Thymus (tissue), 11 donors: ENCODE measurements around the gene COL5A1. TPM values are rescaled to one million over a fixed set of nuclear protein-coding genes. Genes with fewer than 3 reads are reported as not detected.

Source experiments
- DNase-seq, 9 donors: peaks; one replicate each; pipeline ENCODE4 v3.0.0-alpha.2; 2013; ENCODE audit warnings: low spot score in 9 of 9, low read depth in 6 of 9, missing footprints in 1 of 9
- H3K27ac ChIP-seq, 2 donors: one replicate each; pipeline ENCODE4 v1.5.1; 2013; ENCODE audit warnings: control low read depth in 1 of 2, low read depth in 1 of 2, low read length in 1 of 2, mild to moderate bottlenecking in 1 of 2, moderate library complexity in 1 of 2
- H3K27me3 ChIP-seq, 2 donors: one replicate each; pipeline ENCODE4 v1.5.1; 2013; ENCODE audit warnings: low read length in 1 of 2; ENCODE audit not compliant: control insufficient read depth in 2 of 2, insufficient read depth in 1 of 2
- H3K36me3 ChIP-seq, 2 donors: one replicate each; pipeline ENCODE4 v1.5.1; 2013; ENCODE audit warnings: low read length in 1 of 2, mild to moderate bottlenecking in 1 of 2, moderate library complexity in 1 of 2; ENCODE audit not compliant: control insufficient read depth in 2 of 2, insufficient read depth in 2 of 2
- H3K4me1 ChIP-seq, 2 donors: one replicate each; pipeline ENCODE4 v1.5.1; 2013; ENCODE audit warnings: low read length in 2 of 2; ENCODE audit not compliant: control insufficient read depth in 2 of 2, insufficient read depth in 2 of 2
- H3K4me3 ChIP-seq, 2 donors: one replicate each; pipeline ENCODE4 v1.5.1; 2013; ENCODE audit warnings: low read length in 2 of 2, control low read depth in 1 of 2, mild to moderate bottlenecking in 1 of 2
- H3K9me3 ChIP-seq, 2 donors: one replicate each; pipeline ENCODE4 v1.5.1; 2013; ENCODE audit warnings: low read length in 1 of 2, mild to moderate bottlenecking in 1 of 2; ENCODE audit not compliant: control insufficient read depth in 2 of 2, insufficient read depth in 1 of 2
- WGBS: extraction: QIAGEN DNeasy Blood & Tissue Kit; methylation state at CpG from one replicate; pipeline ENCODE4 v1.1.7; 2013; 5-methylcytosine and 5-hydroxymethylcytosine counted together
- polyA plus RNA-seq: library from polyadenylated mRNA; stranded (reverse); fragments of 200-250 nt; gene quantifications from one replicate; pipeline ENCODE4 v1.2.3, GENCODE V29; 2013
- total RNA-seq: library from RNA; stranded (reverse); fragments of 120-200 nt; gene quantifications from one replicate; pipeline ENCODE4 v1.2.4, GENCODE V29; 2013
- donor health status: healthy.

COL5A1 gene
- total and polyA plus RNA-seq, 2 donors: 3.2 to 7.6 TPM

- Histone ChIP-seq H3K9me3 (no peaks in the 10 kb centered on the region), H3K4me1 (no peaks in the 10 kb centered on the region), H3K36me3 (no peaks in the 10 kb centered on the region), H3K27me3 (no peaks in the 10 kb centered on the region), H3K27ac (no peak overlapping the region), H3K4me3 (no peak overlapping the region)
- WGBS: 96% methylated on average over 21 of the region's 21 CpGs
- DNase-seq: no peak
Observed at GRCh38 chr9:134629061-134629585, 12.5 kb upstream of the COL5A1 start.

DNA sequence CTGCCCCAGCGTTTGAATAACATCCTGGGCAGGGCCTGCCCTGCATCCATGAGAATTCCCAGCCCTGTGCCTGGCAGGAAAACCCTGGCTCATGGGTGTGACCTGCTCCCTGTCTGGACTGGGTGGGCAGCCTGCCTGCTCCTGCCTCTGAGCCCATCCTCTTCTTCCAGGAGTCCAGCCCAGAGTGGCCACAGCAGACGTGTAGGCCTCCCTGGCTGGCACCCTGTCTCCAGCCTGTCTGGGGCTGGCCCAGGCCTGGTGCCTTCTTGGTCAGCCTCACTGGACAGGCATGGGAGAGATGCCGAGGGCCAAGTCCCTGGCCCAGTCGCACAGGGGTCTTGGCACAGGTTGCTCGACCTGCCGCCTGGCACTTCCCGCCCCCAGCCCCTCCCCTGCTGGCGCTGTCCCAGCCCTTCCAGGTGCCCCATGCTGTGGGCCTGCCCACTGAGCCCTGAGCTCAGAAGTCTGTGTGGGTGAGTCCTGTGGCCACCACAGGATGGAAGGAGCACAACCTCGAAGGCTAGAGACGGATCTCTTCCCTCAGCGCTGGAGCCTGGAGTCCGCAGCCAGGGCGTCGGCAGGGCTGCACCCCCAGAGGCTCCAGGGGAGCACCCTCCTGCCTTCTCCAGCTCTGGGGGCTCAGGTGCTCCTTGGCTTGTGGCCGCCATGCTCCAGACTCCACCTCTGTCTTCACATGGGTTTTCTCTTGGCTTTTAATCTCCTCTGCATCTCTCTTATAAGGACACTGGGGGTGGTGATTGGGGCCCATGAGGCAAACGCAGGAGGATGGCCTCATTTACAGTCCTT, 11.8 kb upstream of the COL5A1 start:
- Histone ChIP-seq H3K4me1 (no peaks in the 10 kb centered on the region), H3K27me3 (no peaks in the 10 kb centered on the region), H3K4me3 (no peak overlapping the region), H3K27ac (no peak overlapping the region), H3K9me3 (no peaks in the 10 kb centered on the region), H3K36me3 (no peaks in the 10 kb centered on the region)
- no peak for DNase-seq
- WGBS: 95% methylated on average over 16 of the region's 16 CpGs

DNA sequence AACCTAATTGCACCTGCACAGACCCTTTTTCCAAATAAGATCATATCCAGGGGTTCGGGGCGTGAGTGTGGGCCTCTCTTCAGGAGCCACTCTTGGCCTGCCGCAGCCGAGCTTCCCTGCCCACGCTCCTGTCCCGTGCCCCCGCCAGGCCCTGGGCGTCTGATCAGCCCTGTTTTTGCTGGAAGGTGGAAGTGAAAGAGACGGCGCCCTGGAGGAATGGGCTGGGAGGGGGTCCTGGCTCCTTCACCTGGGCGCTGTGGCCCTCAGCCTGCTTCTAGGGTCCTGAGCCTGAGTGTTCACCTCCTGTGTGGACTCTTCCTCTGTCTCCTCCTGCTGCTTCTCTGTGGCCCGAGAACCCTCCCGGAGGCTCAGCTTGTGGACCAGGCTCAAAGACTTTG, 11.2 kb upstream of the COL5A1 start:
- no peak for DNase-seq
- Histone ChIP-seq H3K27ac (no peak overlapping the region), H3K4me3 (no peak overlapping the region), H3K9me3 (no peaks in the 10 kb centered on the region), H3K4me1 (no peaks in the 10 kb centered on the region), H3K36me3 (no peaks in the 10 kb centered on the region), H3K27me3 (no peaks in the 10 kb centered on the region)
- WGBS: 96% methylated on average over 13 of the region's 13 CpGs

DNA sequence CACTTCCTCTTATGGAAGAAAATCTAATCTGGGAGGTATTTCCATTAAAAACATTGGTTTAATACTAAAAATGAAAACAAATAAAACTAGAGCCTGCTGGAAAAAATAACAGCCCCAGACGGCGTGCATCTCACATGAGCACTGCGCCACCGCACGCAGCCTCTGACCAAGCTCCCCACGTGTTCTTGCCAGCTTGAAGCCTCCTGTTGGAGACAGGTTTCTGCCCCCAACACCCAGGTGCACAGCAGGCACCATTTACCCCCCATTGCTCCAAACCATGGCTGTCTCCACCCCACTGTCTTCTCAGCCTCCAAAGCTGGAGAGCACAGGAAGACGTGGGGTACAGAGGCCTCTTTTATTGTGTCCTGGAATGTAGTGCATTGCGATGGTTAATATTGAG, 10.7 kb upstream of the COL5A1 start:
- Histone ChIP-seq H3K4me3 (no peak overlapping the region), H3K4me1 (no peaks in the 10 kb centered on the region), H3K9me3 (no peaks in the 10 kb centered on the region), H3K27ac (no peak overlapping the region), H3K36me3 (no peaks in the 10 kb centered on the region), H3K27me3 (no peaks in the 10 kb centered on the region)
- 96% methylated on average over 8 of the region's 8 CpGs for WGBS
- DNase-seq: no peak

DNA sequence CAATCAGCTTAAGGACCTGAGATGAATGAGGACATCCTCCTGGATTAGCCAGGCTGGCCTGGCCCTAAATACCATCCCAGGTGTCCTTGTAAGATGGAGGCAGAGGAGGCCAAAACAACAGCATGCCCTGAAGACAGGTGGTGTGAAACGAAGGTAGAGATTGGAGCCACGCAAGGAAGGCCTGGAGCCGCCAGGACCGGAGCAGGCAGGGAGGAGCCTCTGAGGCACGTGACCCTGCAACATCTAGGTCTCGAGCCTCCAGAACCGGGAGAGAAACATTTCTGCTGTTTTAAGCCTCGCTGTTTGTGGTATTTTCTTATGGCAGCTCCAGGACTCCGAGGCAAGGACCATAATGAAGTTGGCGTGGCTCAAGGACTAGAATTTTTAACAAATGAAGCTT, 9.7 kb upstream of the COL5A1 start:
- H3K36me3 ChIP-seq: no peaks in the 10 kb centered on the region
- H3K4me1 ChIP-seq: no peaks in the 10 kb centered on the region
- 96% methylated on average over 10 of the region's 10 CpGs for WGBS
- no peak overlapping the region for H3K27ac ChIP-seq
- H3K9me3 ChIP-seq: no peaks in the 10 kb centered on the region
- H3K27me3 ChIP-seq: no peaks in the 10 kb centered on the region
- no peak overlapping the region for H3K4me3 ChIP-seq
- no peak for DNase-seq

- no peak for DNase-seq
- no peaks in the 10 kb centered on the region for H3K36me3 ChIP-seq
- H3K27ac ChIP-seq: no peak overlapping the region
- WGBS: 97% methylated on average over 9 of the region's 9 CpGs
- H3K27me3 ChIP-seq: no peaks in the 10 kb centered on the region
- no peaks in the 10 kb centered on the region for H3K9me3 ChIP-seq
- no peaks in the 10 kb centered on the region for H3K4me1 ChIP-seq
- no peak overlapping the region for H3K4me3 ChIP-seq
Observed at GRCh38 chr9:134632329-134632728, 9.3 kb upstream of the COL5A1 start.

GRCh38 chr9:134633362-134634142, 8.1 kb upstream of the COL5A1 start:
- WGBS: 95% methylated on average over 16 of the region's 16 CpGs
- H3K4me1 ChIP-seq: no peaks in the 10 kb centered on the region
- H3K4me3 ChIP-seq: no peak overlapping the region
- H3K36me3 ChIP-seq: no peaks in the 10 kb centered on the region
- H3K27me3 ChIP-seq: no peaks in the 10 kb centered on the region
- no peak for DNase-seq
- no peak overlapping the region for H3K27ac ChIP-seq
- H3K9me3 ChIP-seq: no peaks in the 10 kb centered on the region

DNA sequence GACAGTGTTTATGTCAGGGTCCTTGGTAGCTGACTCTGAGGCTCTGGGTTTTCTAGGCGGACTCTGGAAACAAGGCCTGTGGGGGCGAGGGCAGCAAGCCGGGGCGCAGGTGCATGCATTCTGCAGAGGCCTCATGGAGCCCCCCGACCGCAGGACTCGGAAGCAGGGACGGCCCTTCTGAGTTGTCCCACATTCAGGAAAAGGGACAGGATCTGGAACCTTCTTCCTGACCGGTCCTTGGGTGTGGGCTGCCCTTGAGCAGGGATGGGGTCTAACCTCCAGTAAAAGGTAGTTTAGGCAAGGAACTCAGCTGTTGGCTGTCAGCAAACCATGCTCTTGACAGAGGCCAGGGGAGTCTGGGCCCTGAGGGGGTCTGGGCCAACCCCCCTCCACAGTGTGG, 7.4 kb upstream of the COL5A1 start:
- no peaks in the 10 kb centered on the region for H3K36me3 ChIP-seq
- H3K9me3 ChIP-seq: no peaks in the 10 kb centered on the region
- 97% methylated on average over 9 of the region's 9 CpGs for WGBS
- H3K4me1 ChIP-seq: no peaks in the 10 kb centered on the region
- no peak for DNase-seq
- no peaks in the 10 kb centered on the region for H3K27me3 ChIP-seq
- no peak overlapping the region for H3K27ac ChIP-seq
- no peak overlapping the region for H3K4me3 ChIP-seq

GRCh38 chr9:134634667-134635230, 6.9 kb upstream of the COL5A1 start:
- Histone ChIP-seq H3K36me3 (no peaks in the 10 kb centered on the region), H3K27me3 (no peaks in the 10 kb centered on the region), H3K9me3 (no peaks in the 10 kb centered on the region), H3K27ac (no peak overlapping the region), H3K4me1 (no peaks in the 10 kb centered on the region), H3K4me3 (no peak overlapping the region)
- WGBS: 98% methylated on average over 15 of the region's 15 CpGs
- DNase-seq: no peak
